PFSK-1 (cell line): Measurements from ENCODE around the gene DRGX.

Source experiments
- FOXP2 ChIP-seq: optimal IDR thresholded peaks from 2 replicates; pipeline ENCODE3; 2011; ENCODE audit warnings: borderline replicate concordance, control low read depth, inconsistent platforms; ENCODE audit not compliant: insufficient read depth; ENCODE audit errors: extremely low read length, extremely low read depth
- POLR2AphosphoS5 ChIP-seq: IDR thresholded peaks from 2 replicates; pipeline ENCODE4 v1.6.1; 2012; ENCODE audit warnings: low read depth, mild to moderate bottlenecking, control low read depth, low read length, moderate library complexity
- REST ChIP-seq, 2 experiments: IDR thresholded peaks; 2 replicates each; pipeline versions ENCODE4 v1.6.1 to v1.8.0; 2011 to 2012; ENCODE audit warnings: low read depth in 2 of 2, low read length in 2 of 2, control low read depth in 1 of 2, inconsistent platforms in 1 of 2, mild to moderate bottlenecking in 1 of 2, moderate library complexity in 1 of 2; ENCODE audit not compliant: insufficient read depth in 1 of 2
- SIN3A ChIP-seq: IDR thresholded peaks from 2 replicates; pipeline ENCODE4 v1.6.1; 2012; ENCODE audit warnings: mild to moderate bottlenecking, low read length, moderate library complexity, borderline replicate concordance; ENCODE audit not compliant: insufficient read depth
- TAF1 ChIP-seq: IDR thresholded peaks from 2 replicates; pipeline ENCODE4 v1.6.1; 2012; ENCODE audit warnings: low read length, control low read depth, borderline replicate concordance; ENCODE audit not compliant: insufficient read depth

GRCh38 chr10:49412571-49412970 lies 16.7 kb upstream of the DRGX start:
- no peak for TF ChIP-seq POLR2AphosphoS5
- no peak for TF ChIP-seq SIN3A
- no peak for TF ChIP-seq REST (IDR thresholded peaks at IDR 0.05; ENCODE audit: insufficient read depth in 1 of 2, low read depth in 2 of 2, low read length in 2 of 2)
- no peak for TF ChIP-seq TAF1
- TF ChIP-seq FOXP2: no peak
